Activated CD4-positive, alpha-beta T cell treated with anti-CD3 and anti-CD28 coated beads for 4 hours (primary cell): ENCODE data around the gene HTN3.
"Not testable (repeated sequence)": the region's sequence is repeated elsewhere in the genome, so short reads cannot be mapped to it uniquely, and the experiment has no call there.

ENCODE experiments used
- DNase-seq, 2 donors: peaks; one replicate each; pipeline ENCODE4 v3.0.0-alpha.2; 2020

The HTN3 gene

GRCh38 chr4:70028159-70028558, at the start of gene HTN3:
Gene HTN3 (plus strand): TSS chr4:70028459. CDS start chr4:70030741, 2,282 bp downstream.
- not testable (repeated sequence) for DNase-seq

GRCh38 chr4:69984030-69984443, 44.2 kb upstream of the HTN3 start:
- DNase-seq: no peak

- no peak for DNase-seq
These were observed 41.6 kb upstream of the HTN3 start for GRCh38 chr4:69986663-69987062.

- no peak for DNase-seq
These were observed 37.2 kb upstream of the HTN3 start for GRCh38 chr4:69991016-69991415.

- DNase-seq: no peak
These were observed 33.5 kb upstream of the HTN3 start for GRCh38 chr4:69994782-69995181.

GRCh38 chr4:69995526-69996016, 32.7 kb upstream of the HTN3 start, which contains the start of gene STATH:
Gene STATH (plus strand): TSS chr4:69995966. CDS start chr4:69998438, 2,472 bp downstream.
- no peak for DNase-seq

- no peak for DNase-seq
These were observed 28.8 kb upstream of the HTN3 start for GRCh38 chr4:69999420-69999819.

GRCh38 chr4:70000711-70001110, 27.5 kb upstream of the HTN3 start:
- no peak for DNase-seq

- no peak for DNase-seq
These were observed 25.8 kb upstream of the HTN3 start for GRCh38 chr4:70002507-70002906.

GRCh38 chr4:70008771-70009170, 19.5 kb upstream of the HTN3 start:
- no peak for DNase-seq

- not testable (repeated sequence) for DNase-seq
These were observed 9.3 kb upstream of the HTN3 start for GRCh38 chr4:70019006-70019405.

GRCh38 chr4:70023218-70023617, 5.0 kb upstream of the HTN3 start:
- DNase-seq: no peak

GRCh38 chr4:70027011-70027410, 1.2 kb upstream of the HTN3 start:
- DNase-seq: no peak

- DNase-seq: not testable (repeated sequence)
These were observed 9.3 kb downstream of the HTN3 start for GRCh38 chr4:70037559-70037958.

- not testable (repeated sequence) for DNase-seq
These were observed 11.7 kb downstream of the HTN3 start for GRCh38 chr4:70039928-70040327.

GRCh38 chr4:70041652-70042286, 13.5 kb downstream of the HTN3 start:
- no peak for DNase-seq

- not testable (repeated sequence) for DNase-seq
These were observed 21.9 kb downstream of the HTN3 start, which contains the start of gene HTN1 for GRCh38 chr4:70050138-70050537. Gene HTN1 (plus strand): TSS chr4:70050438. CDS start chr4:70053077, 2,639 bp downstream.

- DNase-seq: not testable (repeated sequence)
These were observed 28.3 kb downstream of the HTN3 start for GRCh38 chr4:70056534-70056933.

GRCh38 chr4:70057651-70058050, 29.4 kb downstream of the HTN3 start:
- no peak for DNase-seq

GRCh38 chr4:70059149-70059548, 30.9 kb downstream of the HTN3 start:
- DNase-seq: no peak

GRCh38 chr4:70062000-70062399, 33.7 kb downstream of the HTN3 start:
- no peak for DNase-seq

GRCh38 chr4:70080205-70080604, 51.9 kb downstream of the HTN3 start:
- DNase-seq: no peak
